Suprapubic skin (tissue), 4 donors: ENCODE measurements around the gene CDC42BPA. TPM values are rescaled to one million over a fixed set of nuclear protein-coding genes. Genes with fewer than 3 reads are reported as not detected.

Experiments
- DNase-seq, 2 donors: peaks; one replicate each; pipeline ENCODE4 v3.0.0-alpha.2; 2019; ENCODE audit warnings: low spot score in 2 of 2
- H3K27ac ChIP-seq: fragments of 200-600 bp; sonication (generic); one replicate; pipeline ENCODE4 v1.5.1; 2019
- H3K27me3 ChIP-seq: fragments of 200-600 bp; sonication (generic); one replicate; pipeline ENCODE4 v1.5.1; 2019
- H3K36me3 ChIP-seq: fragments of 200-600 bp; sonication (generic); one replicate; pipeline ENCODE4 v1.5.1; 2019
- H3K4me1 ChIP-seq: fragments of 200-600 bp; sonication (generic); one replicate; pipeline ENCODE4 v1.5.1; 2019
- H3K4me3 ChIP-seq: fragments of 200-600 bp; sonication (generic); one replicate; pipeline ENCODE4 v1.5.1; 2019; ENCODE audit warnings: mild to moderate bottlenecking
- H3K9me3 ChIP-seq: fragments of 200-600 bp; sonication (generic); one replicate; pipeline ENCODE4 v1.5.1; 2019
- EP300 ChIP-seq: sonication (generic); formaldehyde crosslinking; IDR thresholded peaks from one replicate; pipeline ENCODE4 v1.6.1; 2017; ENCODE audit warnings: antibody characterized with exemption
- POLR2A ChIP-seq, 2 donors: fragments of 450-650 bp; IDR thresholded peaks; one replicate each; pipeline ENCODE4 v1.6.1; 2017; ENCODE audit warnings: antibody characterized with exemption in 2 of 2, mild to moderate bottlenecking in 2 of 2, moderate library complexity in 2 of 2
- POLR2AphosphoS5 ChIP-seq, 3 donors: sonication (generic); formaldehyde crosslinking; IDR thresholded peaks; one replicate each; pipeline ENCODE4 v1.6.1; 2017; ENCODE audit warnings: antibody characterized with exemption in 3 of 3
- WGBS: methylation state at CpG from one replicate; pipeline ENCODE4 v1.1.5; 2018; 5-methylcytosine and 5-hydroxymethylcytosine counted together
- total RNA-seq, 4 donors: library from RNA; depleted of rRNA; stranded (reverse); fragments of >200 nt; gene quantifications; one replicate each; pipeline ENCODE4 v1.1.0, GENCODE V29; 2016
- TF ChIP-seq, protein P1 (sequence below), 2 donors: fragments of 200-600 bp in 1 of 2; fragments of 450-650 bp in 1 of 2; sonication (generic) in 1 of 2; IDR thresholded peaks; one replicate each; pipeline ENCODE4 v1.5.1; 2016 to 2019; ENCODE audit warnings: antibody characterized with exemption in 2 of 2, mild to moderate bottlenecking in 1 of 2, moderate library complexity in 1 of 2

Gene CDC42BPA
- total RNA-seq, 4 donors from 2014 or later = 12.2 to 54.6 (median 14.9) TPM

DNA sequence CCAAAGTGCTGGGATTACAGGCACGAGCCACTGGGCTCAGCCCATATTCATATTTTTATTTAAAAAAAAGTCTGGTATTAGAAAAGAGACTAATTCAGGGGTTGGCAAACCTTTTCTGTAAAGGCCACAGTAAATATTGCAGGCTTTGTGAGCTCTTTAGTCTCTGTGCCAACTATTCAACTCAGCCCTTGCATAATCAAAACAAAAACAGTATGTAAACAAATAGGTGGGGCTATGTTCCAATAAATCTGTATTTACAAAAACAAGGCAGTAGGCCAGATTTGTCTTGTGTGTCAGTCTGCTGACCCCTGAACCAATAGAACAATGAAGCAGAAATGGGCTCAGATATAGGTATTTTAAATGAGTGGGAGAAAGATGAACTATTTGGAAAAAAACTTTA is 49.3 kb downstream of the CDC42BPA start:
- Histone ChIP-seq H3K4me1 (peaks cover 7% of the 10 kb centered on the region), H3K27ac (no peak overlapping the region), H3K27me3 (no peaks in the 10 kb centered on the region), H3K4me3 (no peak overlapping the region), H3K9me3 (no peaks in the 10 kb centered on the region), H3K36me3 (no peaks in the 10 kb centered on the region)
- DNase-seq = no peak
- TF ChIP-seq, protein P1, sequence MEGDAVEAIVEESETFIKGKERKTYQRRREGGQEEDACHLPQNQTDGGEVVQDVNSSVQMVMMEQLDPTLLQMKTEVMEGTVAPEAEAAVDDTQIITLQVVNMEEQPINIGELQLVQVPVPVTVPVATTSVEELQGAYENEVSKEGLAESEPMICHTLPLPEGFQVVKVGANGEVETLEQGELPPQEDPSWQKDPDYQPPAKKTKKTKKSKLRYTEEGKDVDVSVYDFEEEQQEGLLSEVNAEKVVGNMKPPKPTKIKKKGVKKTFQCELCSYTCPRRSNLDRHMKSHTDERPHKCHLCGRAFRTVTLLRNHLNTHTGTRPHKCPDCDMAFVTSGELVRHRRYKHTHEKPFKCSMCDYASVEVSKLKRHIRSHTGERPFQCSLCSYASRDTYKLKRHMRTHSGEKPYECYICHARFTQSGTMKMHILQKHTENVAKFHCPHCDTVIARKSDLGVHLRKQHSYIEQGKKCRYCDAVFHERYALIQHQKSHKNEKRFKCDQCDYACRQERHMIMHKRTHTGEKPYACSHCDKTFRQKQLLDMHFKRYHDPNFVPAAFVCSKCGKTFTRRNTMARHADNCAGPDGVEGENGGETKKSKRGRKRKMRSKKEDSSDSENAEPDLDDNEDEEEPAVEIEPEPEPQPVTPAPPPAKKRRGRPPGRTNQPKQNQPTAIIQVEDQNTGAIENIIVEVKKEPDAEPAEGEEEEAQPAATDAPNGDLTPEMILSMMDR (IDR thresholded peaks at IDR 0.05) = no peak
- WGBS = 43% methylated on average over 1 of the region's 1 CpG

GRCh38 chr1:227265891-227266290 is 52.4 kb downstream of the CDC42BPA start:
- Histone ChIP-seq H3K27me3 (no peaks in the 10 kb centered on the region), H3K4me3 (no peak overlapping the region), H3K27ac (no peak overlapping the region), H3K9me3 (no peaks in the 10 kb centered on the region), H3K36me3 (no peaks in the 10 kb centered on the region), H3K4me1 (peaks cover 7% of the 10 kb centered on the region)
- DNase-seq = no peak
- 98% methylated on average over 3 of the region's 3 CpGs for WGBS
- TF ChIP-seq, protein P1 (IDR thresholded peaks at IDR 0.05) = no peak
- TF ChIP-seq POLR2AphosphoS5 (IDR thresholded peaks at IDR 0.05) = no peak
- no peak for TF ChIP-seq POLR2A (IDR thresholded peaks at IDR 0.05)
- TF ChIP-seq EP300 = no peak

- Histone ChIP-seq H3K27me3 (no peaks in the 10 kb centered on the region), H3K4me1 (peaks cover 4% of the 10 kb centered on the region), H3K27ac (no peak overlapping the region), H3K36me3 (no peaks in the 10 kb centered on the region), H3K9me3 (no peaks in the 10 kb centered on the region), H3K4me3 (no peak overlapping the region)
- TF ChIP-seq, protein P1 (IDR thresholded peaks at IDR 0.05) = no peak
- TF ChIP-seq EP300 = no peak
- TF ChIP-seq POLR2AphosphoS5 (IDR thresholded peaks at IDR 0.05) = no peak
- no peak for TF ChIP-seq POLR2A (IDR thresholded peaks at IDR 0.05)
- DNase-seq = no peak
- 62% methylated on average over 1 of the region's 1 CpG for WGBS
These were observed 54.4 kb downstream of the CDC42BPA start for GRCh38 chr1:227263869-227264268.

DNA sequence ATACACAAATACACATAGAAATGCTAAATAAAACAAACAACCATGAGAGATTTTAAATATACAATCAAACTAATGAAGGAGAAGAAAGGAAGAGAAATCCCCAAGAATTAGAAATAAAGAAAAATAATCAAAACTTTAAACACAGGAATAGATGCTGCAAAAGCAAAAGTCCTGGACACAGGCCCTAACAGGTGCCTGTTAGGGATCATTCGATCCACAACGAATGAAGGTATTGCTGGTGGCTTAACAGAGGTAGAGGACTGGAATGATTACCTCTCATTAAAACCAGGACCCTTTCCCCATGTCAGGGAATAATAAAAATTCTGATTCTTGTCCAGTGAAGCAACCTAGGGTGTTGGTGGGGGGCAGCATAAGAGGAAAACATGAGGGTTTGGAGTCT is 56.8 kb downstream of the CDC42BPA start:
- Histone ChIP-seq H3K36me3 (no peaks in the 10 kb centered on the region), H3K9me3 (no peaks in the 10 kb centered on the region), H3K27me3 (no peaks in the 10 kb centered on the region), H3K27ac (no peak overlapping the region), H3K4me3 (no peak overlapping the region), H3K4me1 (no peaks in the 10 kb centered on the region)
- WGBS = 94% methylated on average over 2 of the region's 2 CpGs
- TF ChIP-seq, protein P1 (IDR thresholded peaks at IDR 0.05) = no peak
- TF ChIP-seq POLR2A (IDR thresholded peaks at IDR 0.05) (no peak), EP300 (no peak), POLR2AphosphoS5 (IDR thresholded peaks at IDR 0.05) (no peak)
- no peak for DNase-seq

- TF ChIP-seq EP300 (no peak), POLR2A (IDR thresholded peaks at IDR 0.05) (no peak), POLR2AphosphoS5 (IDR thresholded peaks at IDR 0.05) (no peak)
- TF ChIP-seq, protein P1 (IDR thresholded peaks at IDR 0.05) = no peak
- Histone ChIP-seq H3K4me3 (no peak overlapping the region), H3K36me3 (no peaks in the 10 kb centered on the region), H3K9me3 (no peaks in the 10 kb centered on the region), H3K27ac (no peak overlapping the region), H3K27me3 (no peaks in the 10 kb centered on the region), H3K4me1 (no peaks in the 10 kb centered on the region)
- DNase-seq = no peak
- 94% methylated on average over 2 of the region's 2 CpGs for WGBS
These were observed 57.9 kb downstream of the CDC42BPA start for GRCh38 chr1:227260433-227260832.
